Stomach smooth muscle (tissue), 2 donors: ENCODE data around the gene FBXW10B.
"Not testable (repeated sequence)": the region's sequence is repeated elsewhere in the genome, so short reads cannot be mapped to it uniquely, and the experiment has no call there.

ENCODE experiments used
- H3K27ac ChIP-seq: one replicate; pipeline ENCODE4 v1.7.0; 2013; ENCODE audit warnings: mild to moderate bottlenecking, low read length, inconsistent platforms
- H3K27me3 ChIP-seq, 2 donors: one replicate each; pipeline ENCODE4 v1.7.0; 2013; ENCODE audit warnings: low read length in 2 of 2; ENCODE audit not compliant: insufficient read depth in 2 of 2, control insufficient read depth in 1 of 2
- H3K36me3 ChIP-seq, 2 donors: one replicate each; pipeline ENCODE4 v1.7.0; 2013; ENCODE audit warnings: low read length in 2 of 2; ENCODE audit not compliant: control insufficient read depth in 2 of 2, insufficient read depth in 2 of 2
- H3K4me1 ChIP-seq: one replicate; pipeline ENCODE4 v1.7.0; 2013; ENCODE audit warnings: low read length; ENCODE audit not compliant: control insufficient read depth, insufficient read depth
- H3K4me3 ChIP-seq, 2 donors: one replicate each; pipeline ENCODE4 v1.7.0; 2013; ENCODE audit warnings: low read length in 2 of 2
- H3K9ac ChIP-seq, 2 donors: one replicate each; pipeline ENCODE4 v1.7.0; 2013; ENCODE audit warnings: low read length in 2 of 2, mild to moderate bottlenecking in 1 of 2
- H3K9me3 ChIP-seq, 2 donors: one replicate each; pipeline ENCODE4 v1.7.0; 2013; ENCODE audit warnings: low read length in 2 of 2; ENCODE audit not compliant: control insufficient read depth in 2 of 2
- donor health status: healthy.
- donor health status: Pancreatic carcinoma.

Gene FBXW10B

DNA sequence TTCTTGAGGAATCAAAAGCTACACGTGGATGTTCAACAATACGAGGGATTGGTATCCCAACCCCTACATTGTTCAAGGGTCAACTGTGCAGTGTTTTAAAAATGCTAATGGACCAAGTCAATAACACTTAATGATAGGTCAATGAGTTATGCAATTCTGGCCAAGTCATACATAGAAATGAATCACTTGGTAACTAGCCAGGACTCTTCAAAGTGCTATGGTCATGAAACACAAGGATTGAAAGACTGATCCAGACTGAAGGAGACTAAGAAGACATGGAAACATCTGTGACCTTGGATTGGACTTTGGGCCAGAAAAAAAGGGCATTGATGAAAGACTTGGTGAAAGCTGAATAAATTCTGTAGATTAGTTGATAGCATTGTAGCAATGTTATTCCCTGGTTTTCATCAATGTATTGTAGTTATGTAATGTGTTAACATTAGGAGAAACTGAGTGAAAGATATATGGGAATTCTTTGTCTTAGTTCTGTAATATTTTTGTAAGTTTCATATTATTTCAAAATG is 11.5 kb upstream of the FBXW10B start:
- not testable (repeated sequence) for H3K36me3 ChIP-seq, H3K27me3 ChIP-seq, H3K27ac ChIP-seq, H3K9me3 ChIP-seq, H3K4me1 ChIP-seq, H3K9ac ChIP-seq, H3K4me3 ChIP-seq

DNA sequence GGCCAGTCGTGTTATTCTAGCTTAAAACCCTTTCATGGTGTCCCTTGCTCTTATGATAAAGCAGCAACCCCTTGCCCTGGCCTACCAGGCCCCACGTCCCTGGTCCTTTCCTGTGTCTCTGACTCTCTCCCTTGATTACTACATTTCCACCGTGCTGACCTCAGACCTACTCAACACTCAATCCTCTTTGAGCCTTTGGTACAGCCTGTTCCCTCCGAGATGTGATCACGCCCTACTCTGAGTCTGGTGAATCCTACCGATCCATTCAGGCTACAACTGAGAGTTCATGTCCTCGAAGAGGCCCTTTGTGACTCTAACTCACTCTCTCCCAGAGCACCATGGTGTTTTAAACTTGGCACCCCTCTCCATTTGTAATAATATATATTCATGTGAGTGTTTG is 10.5 kb upstream of the FBXW10B start:
- H3K9me3 ChIP-seq, H3K27me3 ChIP-seq, H3K9ac ChIP-seq, H3K4me1 ChIP-seq, H3K27ac ChIP-seq, H3K4me3 ChIP-seq, H3K36me3 ChIP-seq: not testable (repeated sequence)

DNA sequence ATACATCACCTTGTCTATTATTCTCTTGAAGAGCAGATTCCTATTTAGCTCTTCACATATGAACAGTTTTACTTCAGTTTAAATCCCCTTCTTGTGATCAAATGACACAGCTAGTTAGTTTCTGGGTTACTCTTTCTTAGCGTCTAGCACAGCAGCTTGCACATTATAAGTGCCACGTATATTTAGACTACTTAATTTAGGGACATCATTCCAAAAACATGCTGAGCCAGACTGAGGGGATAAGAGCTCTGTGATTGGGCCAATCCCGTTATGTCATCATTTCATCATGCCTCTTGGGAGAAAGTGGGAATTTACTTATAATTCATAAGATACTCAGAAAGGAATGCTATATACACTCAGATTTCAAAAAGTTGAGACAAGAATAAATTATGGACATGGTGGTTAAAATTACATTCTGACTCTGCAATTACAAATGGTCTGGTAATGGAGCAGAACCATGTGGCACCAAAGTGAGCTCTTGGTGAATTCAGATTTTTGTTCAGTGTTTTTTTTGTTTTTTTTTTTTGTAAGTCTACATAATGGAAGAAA is 4.2 kb upstream of the FBXW10B start:
- not testable (repeated sequence) for H3K27ac ChIP-seq, H3K27me3 ChIP-seq, H3K9ac ChIP-seq, H3K36me3 ChIP-seq, H3K4me3 ChIP-seq, H3K9me3 ChIP-seq, H3K4me1 ChIP-seq

DNA sequence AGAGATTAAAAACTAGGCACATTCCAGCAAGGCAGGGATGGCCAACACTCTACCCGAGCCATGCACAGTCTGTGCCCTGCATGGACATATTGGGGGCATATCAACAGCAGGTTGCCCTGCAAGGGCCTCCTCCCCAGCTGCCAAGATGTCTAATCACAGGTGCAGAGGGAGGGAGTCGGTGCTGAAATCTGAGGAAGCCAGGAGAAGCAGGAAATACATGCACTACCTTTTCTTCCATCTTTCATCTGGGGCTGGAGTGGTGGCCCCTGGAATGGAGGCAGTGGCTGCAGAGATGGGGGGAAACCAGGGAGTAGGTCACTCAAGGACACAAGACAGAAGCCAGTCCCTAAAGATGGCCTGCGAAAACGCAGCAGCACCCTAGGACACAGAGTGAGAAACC is 3.8 kb upstream of the FBXW10B start:
- not testable (repeated sequence) for H3K36me3 ChIP-seq, H3K27me3 ChIP-seq, H3K4me3 ChIP-seq, H3K9me3 ChIP-seq, H3K9ac ChIP-seq, H3K27ac ChIP-seq, H3K4me1 ChIP-seq

DNA sequence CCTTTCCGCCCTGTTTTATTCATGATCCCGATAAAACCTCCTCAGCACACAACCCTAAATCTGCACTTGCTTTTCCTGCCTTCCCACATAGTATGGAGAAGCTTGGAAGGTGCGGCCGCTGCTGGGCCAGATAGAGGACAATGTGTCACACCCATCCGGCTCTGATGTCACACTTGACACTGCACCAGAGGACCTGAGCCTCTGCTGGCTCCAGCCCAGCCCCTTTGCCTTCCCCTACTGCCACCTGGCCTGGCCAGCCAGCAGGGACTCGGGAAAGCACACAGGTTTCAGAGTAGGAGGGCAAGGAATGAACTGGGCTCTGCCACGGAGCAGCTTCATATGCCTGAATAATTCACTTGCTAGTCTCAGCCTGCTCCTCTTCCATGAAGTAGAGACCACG is 2.6 kb upstream of the FBXW10B start:
- H3K4me1 ChIP-seq, H3K27me3 ChIP-seq, H3K9me3 ChIP-seq, H3K27ac ChIP-seq, H3K4me3 ChIP-seq, H3K36me3 ChIP-seq, H3K9ac ChIP-seq: not testable (repeated sequence)

DNA sequence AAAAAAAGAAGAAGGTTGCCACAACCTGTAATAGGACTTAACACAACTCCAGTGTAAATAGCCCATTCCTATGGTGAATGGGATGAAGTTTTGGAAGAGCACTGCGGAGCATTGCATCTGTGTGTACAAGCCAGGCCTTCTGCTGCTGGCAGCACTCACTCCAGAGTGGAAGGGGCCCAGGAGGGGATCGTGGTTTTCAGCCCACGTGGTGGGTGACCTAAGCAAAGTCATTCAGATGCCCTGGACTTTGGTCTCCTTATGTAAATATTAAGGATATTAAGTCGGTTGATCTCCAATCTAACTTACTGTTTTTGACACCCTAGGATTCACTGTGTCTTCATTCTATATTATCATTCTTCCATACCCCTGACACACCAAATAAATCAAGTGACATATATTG is 2.7 kb downstream of the FBXW10B start:
- not testable (repeated sequence) for H3K9me3 ChIP-seq, H3K9ac ChIP-seq, H3K4me1 ChIP-seq, H3K27ac ChIP-seq, H3K36me3 ChIP-seq, H3K4me3 ChIP-seq, H3K27me3 ChIP-seq

DNA sequence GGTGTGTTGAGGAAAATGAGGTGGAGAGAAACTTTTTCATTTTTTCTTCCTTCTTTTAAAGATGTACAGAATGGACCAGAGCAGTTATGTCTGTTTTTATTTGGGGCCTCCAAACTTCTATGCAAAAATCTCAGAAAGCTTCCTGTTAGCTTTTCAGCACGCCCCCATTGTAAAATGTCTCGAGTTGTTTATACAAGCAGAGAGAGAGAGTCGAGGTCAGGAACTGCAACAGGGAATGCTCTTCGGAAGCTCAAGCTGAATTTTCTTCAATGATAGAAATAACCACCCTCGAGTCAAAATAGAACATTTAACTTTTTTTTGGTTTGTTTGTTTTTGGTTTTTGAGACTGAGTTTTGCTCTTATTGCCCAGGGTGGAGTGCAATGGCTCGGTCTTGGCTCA is 3.7 kb downstream of the FBXW10B start:
- H3K4me1 ChIP-seq, H3K36me3 ChIP-seq, H3K4me3 ChIP-seq, H3K27me3 ChIP-seq, H3K9me3 ChIP-seq, H3K27ac ChIP-seq, H3K9ac ChIP-seq: not testable (repeated sequence)

DNA sequence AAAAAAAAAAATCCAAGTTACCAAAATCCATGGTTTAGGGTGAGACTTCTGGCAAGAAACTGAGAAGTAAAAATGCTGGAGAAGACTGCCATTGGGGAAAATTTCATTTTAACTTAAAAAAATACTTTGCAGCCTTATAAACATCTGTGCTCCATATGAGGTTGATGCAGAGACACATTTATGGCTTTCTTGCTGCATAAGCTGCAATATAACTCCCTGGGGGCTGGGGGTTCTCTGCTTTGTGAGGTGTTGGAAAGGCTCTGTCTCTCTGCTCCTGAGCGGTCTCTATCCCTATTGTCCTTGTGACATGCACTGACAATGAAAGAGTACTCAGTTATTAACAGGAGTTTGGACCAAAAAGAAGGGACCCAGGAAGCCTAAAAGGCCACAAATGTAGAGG is 6.4 kb downstream of the FBXW10B start:
- not testable (repeated sequence) for H3K36me3 ChIP-seq, H3K27ac ChIP-seq, H3K27me3 ChIP-seq, H3K9me3 ChIP-seq, H3K9ac ChIP-seq, H3K4me3 ChIP-seq, H3K4me1 ChIP-seq

DNA sequence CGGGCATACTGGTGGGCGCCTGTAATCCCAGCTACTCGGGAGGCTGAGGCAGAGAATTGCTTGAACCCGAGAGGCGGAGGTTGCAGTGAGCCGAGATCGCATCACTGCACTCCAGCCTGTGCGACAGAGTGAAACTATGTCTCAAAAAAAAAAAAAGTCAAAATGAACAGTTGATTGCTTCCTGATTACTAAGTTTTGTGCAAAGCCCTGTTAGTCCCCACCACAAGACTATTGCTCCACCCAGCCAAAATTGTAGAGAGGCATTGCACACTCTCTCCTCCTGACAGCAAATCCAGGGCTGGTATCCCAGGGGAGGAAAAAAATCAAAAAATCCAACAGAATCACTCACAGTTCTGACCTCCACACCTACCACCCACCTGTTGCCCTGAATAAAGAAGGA is 26.5 kb downstream of the FBXW10B start:
- H3K9ac ChIP-seq, H3K27me3 ChIP-seq, H3K36me3 ChIP-seq, H3K4me3 ChIP-seq, H3K27ac ChIP-seq, H3K9me3 ChIP-seq, H3K4me1 ChIP-seq: not testable (repeated sequence)

DNA sequence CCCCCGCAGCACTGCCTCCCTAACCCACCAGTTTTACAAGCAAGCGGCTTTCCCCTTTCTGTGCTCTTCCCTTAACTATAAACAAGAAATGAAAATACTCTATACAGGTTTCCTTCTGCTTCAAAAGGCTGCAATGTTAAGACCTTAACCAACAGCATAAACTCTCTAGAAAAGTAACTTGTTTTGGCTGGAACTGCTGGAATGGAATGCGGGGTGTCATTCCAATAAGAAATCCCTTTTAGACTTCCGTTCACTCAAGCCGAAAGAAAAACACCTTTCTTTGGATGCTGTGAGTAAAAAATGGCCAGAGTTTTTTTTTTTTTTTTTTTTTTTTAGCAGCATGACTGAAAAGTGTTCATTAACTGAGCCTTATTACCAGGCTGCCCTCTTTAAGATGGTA is 27.5 kb downstream of the FBXW10B start:
- H3K4me3 ChIP-seq, H3K36me3 ChIP-seq, H3K9me3 ChIP-seq, H3K4me1 ChIP-seq, H3K27me3 ChIP-seq, H3K9ac ChIP-seq, H3K27ac ChIP-seq: not testable (repeated sequence)

DNA sequence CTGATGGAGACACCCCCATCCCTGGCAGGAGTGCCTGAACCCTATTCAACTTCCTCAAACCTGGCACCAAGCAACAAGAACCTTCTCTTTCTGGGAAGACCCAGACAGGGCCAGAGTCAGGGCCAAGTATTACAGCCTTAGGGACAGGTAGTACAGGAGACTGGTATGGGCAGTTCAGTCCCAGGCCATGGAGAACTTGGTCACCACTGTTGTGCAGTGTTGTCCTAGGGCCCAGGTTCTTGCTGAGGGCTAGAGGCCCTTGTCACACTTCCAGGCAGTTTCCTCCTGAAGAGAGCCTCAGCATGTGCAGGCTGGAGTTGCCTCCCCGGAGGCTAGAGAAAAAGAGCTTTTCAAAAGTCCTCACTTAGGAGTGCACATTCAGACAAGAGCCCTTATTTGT is 28.7 kb downstream of the FBXW10B start:
- H3K36me3 ChIP-seq, H3K4me3 ChIP-seq, H3K27ac ChIP-seq, H3K27me3 ChIP-seq, H3K9me3 ChIP-seq, H3K9ac ChIP-seq, H3K4me1 ChIP-seq: not testable (repeated sequence)
